Stimulated activated CD4-positive, alpha-beta T cell treated with anti-CD3 and anti-CD28 coated beads, Interleukin-2, amount 100 ng/mL, for 24 hours (primary cell): ENCODE results near the gene XRCC4.

ENCODE experiments used
- DNase-seq, 2 donors: peaks; one replicate each; pipeline ENCODE4 v3.0.0-alpha.2; 2020

XRCC4 gene

GRCh38 chr5:83357621-83358231, 280.4 kb downstream of the XRCC4 start:
- DNase-seq, result no peak

GRCh38 chr5:83360573-83360972, 283.2 kb downstream of the XRCC4 start:
- no peak for DNase-seq

DNA sequence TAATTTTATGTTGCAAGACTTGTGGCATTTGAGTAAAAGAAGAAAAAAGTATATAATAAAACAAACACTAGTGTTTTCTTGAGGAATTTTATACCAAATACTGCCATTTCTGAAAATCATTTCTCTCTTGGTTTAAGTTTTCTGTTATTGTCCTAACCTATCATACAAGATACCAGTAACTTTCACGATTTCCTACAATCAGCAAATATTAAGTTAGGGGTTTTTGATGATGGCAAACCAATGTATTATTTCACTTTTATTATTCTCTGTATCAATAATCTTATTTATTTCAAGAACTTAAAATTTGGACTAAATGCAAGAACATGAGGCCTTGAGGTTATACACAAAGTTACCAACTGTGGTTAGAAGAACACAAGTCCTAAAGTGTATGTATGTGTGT, 285.2 kb downstream of the XRCC4 start:
- DNase-seq, result no peak

- no peak for DNase-seq
Observed at GRCh38 chr5:83363111-83363885, 286.0 kb downstream of the XRCC4 start.

DNA sequence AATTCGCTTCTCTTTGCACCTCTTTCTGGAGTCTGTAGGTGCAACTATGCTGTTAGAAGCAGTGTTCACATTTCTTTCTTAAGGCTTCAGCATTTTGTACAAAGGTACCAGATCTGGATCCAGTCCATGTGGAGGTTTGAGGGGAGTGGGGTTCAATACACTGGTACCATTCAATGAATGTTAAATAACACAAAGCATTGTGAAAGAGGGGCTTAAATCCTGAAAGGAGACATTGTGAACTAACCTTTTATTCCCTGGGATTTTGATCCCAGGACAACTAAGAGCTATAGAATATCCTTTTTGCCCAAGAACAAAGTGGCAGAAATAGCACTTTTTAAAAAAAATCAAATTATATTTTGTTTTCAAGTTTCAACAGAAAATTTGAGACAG, 286.5 kb downstream of the XRCC4 start:
- DNase-seq, result no peak

- no peak for DNase-seq
Observed at GRCh38 chr5:83364312-83365299, 287.3 kb downstream of the XRCC4 start.

DNA sequence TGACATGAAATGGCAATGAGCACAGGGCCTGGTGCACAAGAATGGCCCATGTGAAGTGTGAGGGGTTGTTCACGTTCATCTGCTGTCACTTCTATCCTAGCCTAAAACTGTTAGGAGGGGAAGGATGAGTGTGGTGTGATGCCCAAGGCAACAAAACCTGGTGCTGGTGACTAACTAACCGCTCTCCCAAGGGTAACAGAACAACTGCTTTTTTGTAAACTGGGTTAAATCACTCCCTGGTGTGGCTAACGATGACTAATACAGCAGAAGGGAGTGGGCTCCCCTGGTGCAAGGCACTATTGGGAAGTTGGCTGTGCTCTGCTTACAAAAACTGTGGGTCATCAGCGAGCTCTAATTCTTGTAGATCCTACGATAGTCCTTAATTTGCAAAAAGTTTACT, 291.0 kb downstream of the XRCC4 start:
- no peak for DNase-seq

DNA sequence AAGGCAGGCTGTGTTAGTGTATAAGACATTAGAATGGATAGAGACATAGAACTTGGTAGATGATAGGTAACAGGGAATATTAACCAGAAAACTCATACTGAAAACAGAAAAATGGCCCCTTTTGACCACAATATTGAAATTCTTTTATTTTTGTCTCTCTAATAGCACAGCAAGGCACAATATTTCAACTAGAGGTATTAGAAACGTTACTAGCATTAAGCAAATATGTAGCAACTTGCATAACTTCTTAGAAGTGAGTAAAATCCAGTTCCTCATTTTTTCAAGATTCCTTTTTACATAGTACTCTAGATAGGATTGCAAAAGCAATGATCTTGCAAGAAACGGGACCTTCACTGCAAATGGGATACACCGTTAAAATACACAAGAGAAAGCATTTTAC, 291.5 kb downstream of the XRCC4 start:
- DNase-seq, result no peak

DNA sequence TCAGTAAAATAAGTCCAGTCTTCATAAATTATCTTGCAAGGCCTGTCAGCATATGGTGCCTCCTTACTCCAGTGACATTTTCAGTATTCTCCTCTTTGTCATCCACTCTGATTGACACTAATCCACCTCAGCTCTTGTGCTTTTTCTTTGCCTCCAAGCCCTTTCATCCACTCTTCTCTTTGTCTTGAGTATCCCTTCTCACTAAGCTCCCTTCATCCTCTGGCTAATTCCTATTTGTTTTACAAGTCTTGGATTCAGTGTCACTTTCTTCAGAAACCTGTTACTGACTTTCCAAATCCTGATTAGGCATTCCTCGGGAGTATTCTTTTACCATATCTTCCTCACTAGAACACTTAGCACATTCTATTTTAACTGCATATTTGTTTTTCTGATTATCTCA, 293.6 kb downstream of the XRCC4 start:
- DNase-seq, result no peak

- no peak for DNase-seq
Observed at GRCh38 chr5:83371726-83372125, 294.4 kb downstream of the XRCC4 start.

DNA sequence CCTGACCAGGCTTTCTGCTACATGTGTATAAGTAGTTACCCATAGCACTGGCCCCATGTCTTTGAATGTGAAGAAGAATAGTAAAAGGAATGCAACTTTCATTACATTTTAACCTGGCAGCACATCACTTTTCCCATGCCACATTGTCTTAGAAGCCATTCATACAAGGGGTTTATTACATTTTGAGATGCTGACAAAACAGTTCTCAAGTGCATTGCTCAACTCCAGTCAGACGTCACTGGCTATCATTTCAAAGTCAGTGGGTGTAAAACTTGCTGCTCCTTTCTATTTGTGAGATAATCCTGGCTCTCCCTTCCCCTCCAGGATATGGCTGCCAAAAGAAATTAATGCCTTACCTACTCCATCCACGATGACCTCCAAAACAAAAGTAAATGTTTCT, 297.2 kb downstream of the XRCC4 start:
- DNase-seq, result no peak

GRCh38 chr5:83375049-83375745, 297.9 kb downstream of the XRCC4 start:
- no peak for DNase-seq

- DNase-seq, result no peak
Observed at GRCh38 chr5:83376461-83376860, 299.1 kb downstream of the XRCC4 start.

DNA sequence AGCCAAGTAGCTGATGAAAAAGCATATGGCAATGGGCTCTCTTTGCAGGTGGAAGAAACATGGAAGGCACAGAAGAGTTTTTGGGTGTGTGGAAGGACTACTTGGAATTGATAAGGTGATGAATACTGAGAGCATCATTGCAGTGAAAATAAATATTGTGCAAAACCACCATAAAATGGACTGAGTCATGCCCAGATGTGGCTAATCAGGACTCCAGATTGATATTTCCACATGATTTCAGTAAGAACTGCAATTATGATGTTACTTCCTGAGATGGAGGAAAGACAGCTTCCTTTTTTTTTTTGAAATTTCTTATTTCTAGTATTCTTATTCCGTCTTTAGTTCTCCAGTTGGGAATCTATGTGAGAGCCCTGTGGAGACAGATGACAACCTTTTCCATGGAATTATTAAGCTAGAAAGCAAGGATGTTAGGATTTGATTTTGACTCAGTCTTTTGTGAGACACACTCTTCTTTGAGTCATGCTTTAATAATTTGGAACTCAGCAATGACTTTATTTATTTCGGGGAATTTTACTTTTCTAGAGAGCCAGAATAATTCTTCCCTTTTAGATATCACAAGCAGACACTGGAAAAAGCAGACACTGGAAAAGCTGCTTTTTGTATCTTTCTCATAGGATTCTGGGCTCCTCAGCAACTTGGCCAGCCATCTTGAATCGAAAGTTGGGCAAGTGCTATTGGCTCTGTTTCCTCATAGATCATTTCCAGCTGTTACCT, 300.0 kb downstream of the XRCC4 start:
- DNase-seq, result no peak

- no peak for DNase-seq
Observed at GRCh38 chr5:83378624-83379289, 301.4 kb downstream of the XRCC4 start.

GRCh38 chr5:83385812-83386211, 308.5 kb downstream of the XRCC4 start:
- DNase-seq, result no peak

DNA sequence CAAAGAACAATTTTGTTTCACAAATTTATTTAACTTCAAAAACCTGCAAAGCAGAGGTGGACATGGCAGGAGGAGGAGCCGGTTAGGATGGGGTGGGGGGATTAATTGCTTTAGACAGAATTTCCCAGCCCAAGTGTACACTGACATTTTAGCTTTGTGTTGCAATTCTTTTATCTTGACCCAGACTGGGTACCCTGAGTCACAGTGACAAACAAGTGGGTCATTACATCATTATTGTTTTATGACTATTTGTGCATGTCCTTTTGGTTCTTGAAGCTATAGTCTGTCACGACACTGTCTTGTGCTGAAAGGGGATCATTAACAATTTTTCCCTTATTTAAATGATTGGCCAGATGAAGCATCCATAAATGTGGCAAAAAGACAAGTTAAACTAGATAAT, 309.7 kb downstream of the XRCC4 start:
- DNase-seq, result no peak

- no peak for DNase-seq
Observed at GRCh38 chr5:83388608-83389007, 311.3 kb downstream of the XRCC4 start.

DNA sequence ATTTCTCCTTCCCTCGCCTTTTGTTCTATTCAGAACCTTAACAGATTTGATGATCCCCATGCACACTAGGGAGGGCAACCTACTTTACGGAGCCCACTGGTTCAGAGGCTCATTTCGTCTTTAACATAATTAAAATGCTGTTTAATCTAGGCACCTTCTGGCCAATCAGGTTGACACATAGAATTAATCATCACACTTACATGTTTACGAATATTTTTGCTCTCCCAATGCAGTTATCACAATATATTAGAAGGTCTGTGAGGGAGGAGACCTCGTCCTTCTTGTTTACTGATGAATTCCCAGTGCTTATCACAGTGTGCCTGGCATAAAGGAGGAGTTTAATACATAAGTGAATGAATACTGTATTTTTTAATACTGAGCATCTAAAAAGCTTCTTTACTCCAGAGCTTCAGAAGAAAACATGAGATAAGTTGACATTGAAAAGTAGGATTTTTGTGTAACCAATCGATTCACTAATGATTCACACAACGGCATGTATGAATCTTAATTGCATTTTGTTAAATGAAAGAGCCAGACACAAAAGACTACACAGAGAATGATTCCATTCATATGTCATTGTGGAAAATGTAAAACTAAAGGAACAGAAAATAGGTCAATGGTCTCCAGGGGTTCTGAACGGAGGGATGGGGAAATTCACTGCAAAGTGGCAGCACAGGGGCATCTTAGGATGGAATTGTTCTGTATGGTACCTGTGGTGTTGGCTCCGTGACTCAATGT, 315.6 kb downstream of the XRCC4 start:
- DNase-seq, result no peak

GRCh38 chr5:83393504-83393866, 316.1 kb downstream of the XRCC4 start:
- no peak for DNase-seq

DNA sequence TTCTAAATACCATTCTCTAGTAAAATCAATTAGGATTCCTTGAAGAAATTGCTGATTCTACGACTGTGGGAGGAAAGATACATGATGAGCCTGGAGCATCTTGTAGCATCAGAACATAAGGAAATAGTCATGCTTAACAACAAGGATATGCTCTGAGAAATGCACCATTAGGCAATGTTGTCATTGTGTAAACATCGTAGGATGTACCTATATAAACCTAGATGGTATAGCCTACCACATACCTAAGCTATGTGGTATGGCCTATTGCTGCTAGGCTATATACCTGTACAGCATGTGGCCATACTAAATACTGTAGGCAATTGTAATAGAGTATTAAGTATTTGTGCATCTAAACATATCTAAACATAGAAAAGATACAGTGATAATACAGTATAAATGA, 316.8 kb downstream of the XRCC4 start:
- no peak for DNase-seq
